A673 (cell line): ENCODE data around the gene GALNS. TPM values are rescaled to one million over a fixed set of nuclear protein-coding genes. Genes with fewer than 3 reads are reported as not detected.

Experiments used
- BruUV-seq: library from RNA; stranded (reverse); fragments of 400-500 nt; replicated peaks from 2 replicates; lab custom pipeline; 2021; lab: Mats Ljungman, UMichigan
- CTCF ChIA-PET: fragments of 300-600 bp; sonication (Branson Sonifier 250); formaldehyde crosslinking; loops from one replicate; lab custom pipeline; 2022; ENCODE audit warnings: antibody characterized with exemption; lab: Charles Lee
- POLR2A ChIA-PET: fragments of 300-600 bp; sonication (Branson Sonifier 250); formaldehyde crosslinking; loops from one replicate; lab custom pipeline; 2022; ENCODE audit warnings: antibody characterized with exemption; ENCODE audit not compliant: low non-redundant PET; lab: Charles Lee
- DNase-seq: peaks from one replicate; pipeline ENCODE4 v3.0.0-alpha.2; 2015; ENCODE audit warnings: low spot score
- H3K27ac ChIP-seq: fragments of 200-600 bp; sonication (generic); 2 replicates; pipeline ENCODE4 v1.5.1; 2016; ENCODE audit warnings: mixed run types, low read depth, mild to moderate bottlenecking, mixed read lengths, antibody characterized with exemption, low read length; ENCODE audit not compliant: poor library complexity, severe bottlenecking
- H3K27me3 ChIP-seq: fragments of 200-600 bp; sonication (generic); replicated peaks from 2 replicates; pipeline ENCODE4 v1.6.1; 2017; ENCODE audit warnings: mixed run types, low read depth, mild to moderate bottlenecking, mixed read lengths, antibody characterized with exemption, low read length; ENCODE audit not compliant: insufficient read depth, poor library complexity
- H3K36me3 ChIP-seq: fragments of 200-600 bp; sonication (generic); 2 replicates; pipeline ENCODE4 v1.6.1; 2016; ENCODE audit warnings: mixed run types, mild to moderate bottlenecking, mixed read lengths, antibody characterized with exemption, low read length; ENCODE audit not compliant: insufficient read depth, poor library complexity, severe bottlenecking
- H3K4me1 ChIP-seq: fragments of 200-600 bp; sonication (generic); 2 replicates; pipeline ENCODE4 v1.6.1; 2017; ENCODE audit warnings: mixed run types, mild to moderate bottlenecking, mixed read lengths, antibody characterized with exemption, low read length; ENCODE audit not compliant: insufficient read depth, poor library complexity, severe bottlenecking
- H3K4me3 ChIP-seq: fragments of 200-600 bp; sonication (generic); 2 replicates; pipeline ENCODE4 v1.5.1; 2016; ENCODE audit warnings: low read depth, mixed run types, mild to moderate bottlenecking, mixed read lengths, low read length; ENCODE audit not compliant: poor library complexity, severe bottlenecking
- H3K9me3 ChIP-seq: fragments of 200-600 bp; sonication (generic); 2 replicates; pipeline ENCODE4 v1.6.1; 2016; ENCODE audit warnings: mixed run types, low read depth, mild to moderate bottlenecking, mixed read lengths, antibody characterized with exemption, low read length; ENCODE audit not compliant: poor library complexity, severe bottlenecking
- EZH2 ChIP-seq: fragments of 200-600 bp; sonication (generic); IDR thresholded peaks from 2 replicates; pipeline ENCODE4 v1.6.1; 2017; ENCODE audit warnings: borderline replicate concordance, low read depth, mild to moderate bottlenecking, mixed read lengths, antibody characterized with exemption, low read length; ENCODE audit not compliant: poor library complexity, severe bottlenecking
- intact Hi-C: fragments of 100-400 bp; cut with micrococcal nuclease; formaldehyde crosslinking; loops from one replicate; pipeline ENCODE4 v1.10.0; 2022; ENCODE audit not compliant: unreplicated experiment
- total RNA-seq: library from RNA; stranded (reverse); gene quantifications from 2 replicates; pipeline ENCODE4 v1.2.3, GENCODE V29; 2021
- TF ChIP-seq, protein P1 (sequence below): fragments of 300-800, 200-600 bp; sonication (generic); conservative IDR thresholded peaks from 2 replicates; pipeline ENCODE4 v1.5.1; 2017; ENCODE audit warnings: low read depth, mild to moderate bottlenecking, antibody characterized with exemption, low read length, moderate library complexity, mixed read lengths

GALNS gene
- total RNA-seq, 1 experiment from 2014 or later: 54.8 TPM

DNA sequence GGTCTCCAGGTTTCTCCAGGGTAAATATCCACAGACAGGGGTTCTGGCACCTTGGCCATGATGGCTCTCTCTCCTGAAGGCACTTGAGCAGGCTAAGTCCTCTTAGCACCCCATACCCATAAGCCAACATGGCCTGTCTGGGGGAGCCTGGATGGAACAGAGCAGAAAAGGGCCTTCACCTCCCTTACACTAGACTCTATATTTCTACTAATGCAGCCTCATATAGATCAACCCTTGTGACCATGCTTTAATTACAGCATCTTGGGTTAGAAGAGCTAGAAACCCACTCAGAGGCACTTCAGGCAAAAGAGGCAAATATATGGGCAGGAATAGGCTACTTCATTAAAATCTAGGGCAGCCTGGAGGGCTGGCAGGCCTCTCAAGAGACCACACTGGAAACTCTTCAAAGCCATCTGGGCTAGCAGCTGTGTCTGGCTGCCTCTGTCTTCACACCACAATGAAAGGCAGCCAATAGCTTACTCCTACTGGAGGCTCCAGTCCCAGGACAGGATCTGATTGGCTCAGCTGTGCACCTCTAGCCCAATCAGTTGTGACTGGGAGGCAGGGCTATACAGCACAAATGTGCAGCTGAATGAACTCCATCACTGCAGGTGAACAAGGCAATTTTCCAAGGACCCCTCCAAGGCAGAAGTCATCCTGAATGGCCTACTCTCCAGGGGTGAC is 57.8 kb downstream of the GALNS start:
- POLR2A ChIA-PET: no interaction called here

DNA sequence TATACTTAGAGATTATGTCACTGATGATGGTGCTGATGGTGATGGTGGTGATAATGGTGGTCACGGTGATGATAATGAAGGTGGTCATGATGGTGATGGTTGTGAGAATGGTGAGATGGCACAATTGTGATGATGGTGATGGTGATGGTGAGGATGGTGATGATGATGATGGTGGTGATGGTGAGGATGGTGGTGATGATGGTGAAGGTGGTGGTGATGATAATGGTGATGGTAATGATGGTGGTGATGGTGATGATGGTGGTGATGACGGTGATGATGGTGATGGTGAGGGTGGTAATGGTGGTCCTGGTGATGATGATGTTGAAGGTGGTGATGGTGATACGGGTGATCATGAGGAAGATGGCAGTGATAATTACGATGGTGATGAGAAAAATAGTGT is 58.7 kb downstream of the GALNS start:
- no peak for TF ChIP-seq EZH2
- ChIA-PET CTCF (no interaction called here), POLR2A (no interaction called here)
- intact Hi-C loops: no loop called here
- DNase-seq: no peak
- no peak overlapping the region for H3K27ac ChIP-seq
- H3K36me3 ChIP-seq: no peaks in the 10 kb centered on the region
- no peaks in the 10 kb centered on the region for H3K27me3 ChIP-seq
- no TSS peak for BruUV-seq
- H3K4me3 ChIP-seq: no peak overlapping the region
- no peaks in the 10 kb centered on the region for H3K9me3 ChIP-seq
- H3K4me1 ChIP-seq: peaks cover 5% of the 10 kb centered on the region

More for the DNA sequence above, 57.8 kb downstream of the GALNS start:
- no peaks in the 10 kb centered on the region for H3K4me1 ChIP-seq
- H3K27me3 ChIP-seq: no peaks in the 10 kb centered on the region
- H3K36me3 ChIP-seq: no peaks in the 10 kb centered on the region
- H3K9me3 ChIP-seq: no peaks in the 10 kb centered on the region
- BruUV-seq: no TSS peak
- intact Hi-C loops: no loop called here
- TF ChIP-seq, protein P1, sequence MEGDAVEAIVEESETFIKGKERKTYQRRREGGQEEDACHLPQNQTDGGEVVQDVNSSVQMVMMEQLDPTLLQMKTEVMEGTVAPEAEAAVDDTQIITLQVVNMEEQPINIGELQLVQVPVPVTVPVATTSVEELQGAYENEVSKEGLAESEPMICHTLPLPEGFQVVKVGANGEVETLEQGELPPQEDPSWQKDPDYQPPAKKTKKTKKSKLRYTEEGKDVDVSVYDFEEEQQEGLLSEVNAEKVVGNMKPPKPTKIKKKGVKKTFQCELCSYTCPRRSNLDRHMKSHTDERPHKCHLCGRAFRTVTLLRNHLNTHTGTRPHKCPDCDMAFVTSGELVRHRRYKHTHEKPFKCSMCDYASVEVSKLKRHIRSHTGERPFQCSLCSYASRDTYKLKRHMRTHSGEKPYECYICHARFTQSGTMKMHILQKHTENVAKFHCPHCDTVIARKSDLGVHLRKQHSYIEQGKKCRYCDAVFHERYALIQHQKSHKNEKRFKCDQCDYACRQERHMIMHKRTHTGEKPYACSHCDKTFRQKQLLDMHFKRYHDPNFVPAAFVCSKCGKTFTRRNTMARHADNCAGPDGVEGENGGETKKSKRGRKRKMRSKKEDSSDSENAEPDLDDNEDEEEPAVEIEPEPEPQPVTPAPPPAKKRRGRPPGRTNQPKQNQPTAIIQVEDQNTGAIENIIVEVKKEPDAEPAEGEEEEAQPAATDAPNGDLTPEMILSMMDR: no peak
- no peak for TF ChIP-seq EZH2
- H3K27ac ChIP-seq: no peak overlapping the region
- H3K4me3 ChIP-seq: no peak overlapping the region
- no peak for DNase-seq
- CTCF ChIA-PET: no interaction called here

DNA sequence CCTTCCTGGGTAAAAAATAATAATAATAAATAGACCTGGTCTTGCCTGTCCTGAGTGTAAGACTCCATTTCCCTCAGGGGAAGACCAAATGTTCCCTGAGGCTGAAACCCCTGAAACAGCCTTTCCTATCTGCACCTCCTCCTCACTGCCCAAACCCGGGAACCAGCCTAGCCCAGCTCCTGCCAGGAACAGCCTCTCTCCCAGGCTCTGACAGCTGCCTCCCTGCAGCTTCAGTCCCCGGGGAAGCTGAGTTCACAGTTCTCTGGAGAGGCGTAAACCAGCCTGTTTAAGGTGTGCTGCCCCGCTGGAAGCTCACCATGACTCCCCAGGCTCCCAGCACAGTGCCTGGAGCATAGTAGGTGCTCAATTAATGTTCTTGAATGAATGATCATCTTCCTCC is 60.5 kb downstream of the GALNS start:
- TF ChIP-seq EZH2: no peak
- TF ChIP-seq, protein P1: no peak
- BruUV-seq: no TSS peak
- intact Hi-C loops: no loop called here
- Histone ChIP-seq H3K36me3 (no peaks in the 10 kb centered on the region), H3K9me3 (no peaks in the 10 kb centered on the region), H3K27me3 (no peaks in the 10 kb centered on the region), H3K27ac (no peak overlapping the region), H3K4me1 (peaks cover 5% of the 10 kb centered on the region), H3K4me3 (no peak overlapping the region)
- CTCF ChIA-PET: interaction anchor here (0.9 kb wide), 1 partner anchor 12 kb away, joined by 4 read pairs; no protein-coding TSS in a partner anchor
- DNase-seq: no peak
- POLR2A ChIA-PET: no interaction called here
